Central memory CD8-positive, alpha-beta T cell (primary cell): ENCODE results near the gene GPR37L1.
"Not testable (repeated sequence)": the region's sequence is repeated elsewhere in the genome, so short reads cannot be mapped to it uniquely, and the experiment has no call there.

ENCODE experiments used
- ATAC-seq: fragments of 150-1000 bp; cut with Tn5 transposase; replicated peaks from 2 replicates; pipeline ENCODE4 v1.10.0; 2022; ENCODE audit warnings: mild to moderate bottlenecking, moderate FRiP score, moderate number of reproducible peaks; ENCODE audit not compliant: poor library complexity, severe bottlenecking; ENCODE audit errors: extremely low read depth
- DNase-seq, 2 donors: peaks; one replicate each; pipeline ENCODE4 v3.0.0; 2021; ENCODE audit warnings: low spot score in 2 of 2
- H3K27ac Mint-ChIP-seq: one replicate; pipeline ENCODE4 v1.8.0; 2022; ENCODE audit warnings: low read depth, mild to moderate bottlenecking, moderate library complexity, mixed read lengths
- H3K27me3 Mint-ChIP-seq: one replicate; pipeline ENCODE4 v1.8.0; 2022; ENCODE audit warnings: mixed read lengths
- H3K36me3 Mint-ChIP-seq: one replicate; pipeline ENCODE4 v1.8.0; 2022; ENCODE audit warnings: mild to moderate bottlenecking, moderate library complexity, mixed read lengths; ENCODE audit not compliant: insufficient read depth
- H3K4me1 Mint-ChIP-seq: one replicate; pipeline ENCODE4 v1.8.0; 2022; ENCODE audit warnings: mixed read lengths
- H3K4me3 Mint-ChIP-seq: one replicate; pipeline ENCODE4 v1.8.0; 2022; ENCODE audit warnings: mild to moderate bottlenecking, moderate library complexity, mixed read lengths
- H3K9me3 Mint-ChIP-seq: one replicate; pipeline ENCODE4 v1.8.0; 2022; ENCODE audit warnings: mixed read lengths

The GPR37L1 gene

DNA sequence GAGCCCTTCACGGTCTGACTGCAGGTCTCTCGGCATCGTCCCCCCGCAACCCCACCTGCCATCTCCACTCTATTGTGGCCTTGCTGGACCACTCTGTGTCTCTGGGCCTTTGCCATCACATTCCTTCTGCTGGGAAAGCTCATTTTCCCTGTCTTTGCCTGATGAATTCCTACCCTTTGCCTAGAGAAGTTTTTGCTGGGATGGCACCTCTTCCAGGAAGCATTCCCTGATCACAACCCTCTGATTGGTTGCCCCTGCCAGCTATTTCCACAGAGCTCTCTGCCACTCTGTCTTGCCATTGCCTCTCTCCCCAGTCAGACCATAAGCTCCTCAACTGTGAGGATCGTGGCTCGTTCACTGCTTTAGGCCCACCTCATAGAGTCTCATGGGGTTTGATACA is 28.9 kb upstream of the GPR37L1 start:
- no peaks in the 10 kb centered on the region for H3K36me3 Mint-ChIP-seq
- H3K9me3 Mint-ChIP-seq = no peaks in the 10 kb centered on the region
- peaks cover 23% of the 10 kb centered on the region for H3K27me3 Mint-ChIP-seq
- no peak overlapping the region for H3K4me3 Mint-ChIP-seq
- DNase-seq (no peak), ATAC-seq (no peak)
- no peak overlapping the region for H3K27ac Mint-ChIP-seq
- H3K4me1 Mint-ChIP-seq = no peaks in the 10 kb centered on the region

DNA sequence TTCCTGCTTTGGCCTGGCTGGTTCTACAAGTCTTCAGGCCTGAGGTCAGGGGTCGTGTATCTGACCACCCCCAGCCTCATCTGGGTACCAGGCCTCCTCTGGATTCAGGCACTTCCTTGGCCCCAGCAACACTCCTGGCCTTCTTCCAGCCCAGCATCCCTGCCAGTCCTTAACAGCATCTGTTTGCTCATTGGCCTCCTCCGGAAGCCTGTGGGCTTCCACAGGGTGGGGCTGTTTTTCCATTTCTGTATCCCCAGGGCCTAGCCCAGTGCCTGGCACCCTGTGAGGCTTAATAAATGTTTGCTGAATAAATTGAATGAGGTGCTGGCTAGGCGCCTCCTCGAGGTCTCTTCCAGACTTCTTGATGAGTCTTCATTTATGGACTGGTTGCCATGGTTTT is 21.5 kb upstream of the GPR37L1 start:
- no peaks in the 10 kb centered on the region for H3K27me3 Mint-ChIP-seq
- DNase-seq (no peak), ATAC-seq (no peak)
- no peak overlapping the region for H3K27ac Mint-ChIP-seq
- H3K4me1 Mint-ChIP-seq = no peaks in the 10 kb centered on the region
- no peaks in the 10 kb centered on the region for H3K9me3 Mint-ChIP-seq
- H3K36me3 Mint-ChIP-seq = no peaks in the 10 kb centered on the region
- no peak overlapping the region for H3K4me3 Mint-ChIP-seq

DNA sequence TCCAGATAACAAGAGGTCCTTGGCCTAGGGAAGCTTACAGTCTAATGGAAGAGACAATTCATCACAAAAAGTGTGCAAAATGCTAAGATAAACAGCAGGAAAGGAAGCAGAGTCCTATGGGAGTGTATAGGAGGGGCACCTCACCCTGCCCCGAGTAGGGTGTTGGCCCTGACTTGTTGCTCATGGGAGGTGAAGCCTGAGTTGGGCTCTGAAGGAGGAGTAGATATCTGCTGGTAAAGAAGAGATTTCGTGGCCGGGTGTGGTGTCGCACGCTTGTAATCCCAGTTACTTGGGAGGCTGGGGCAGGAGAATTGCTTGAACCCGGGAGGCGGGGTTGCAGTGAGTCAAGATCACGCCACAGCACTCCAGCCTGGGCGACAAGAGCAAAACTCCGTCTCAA is 18.6 kb upstream of the GPR37L1 start:
- no peaks in the 10 kb centered on the region for H3K36me3 Mint-ChIP-seq

DNA sequence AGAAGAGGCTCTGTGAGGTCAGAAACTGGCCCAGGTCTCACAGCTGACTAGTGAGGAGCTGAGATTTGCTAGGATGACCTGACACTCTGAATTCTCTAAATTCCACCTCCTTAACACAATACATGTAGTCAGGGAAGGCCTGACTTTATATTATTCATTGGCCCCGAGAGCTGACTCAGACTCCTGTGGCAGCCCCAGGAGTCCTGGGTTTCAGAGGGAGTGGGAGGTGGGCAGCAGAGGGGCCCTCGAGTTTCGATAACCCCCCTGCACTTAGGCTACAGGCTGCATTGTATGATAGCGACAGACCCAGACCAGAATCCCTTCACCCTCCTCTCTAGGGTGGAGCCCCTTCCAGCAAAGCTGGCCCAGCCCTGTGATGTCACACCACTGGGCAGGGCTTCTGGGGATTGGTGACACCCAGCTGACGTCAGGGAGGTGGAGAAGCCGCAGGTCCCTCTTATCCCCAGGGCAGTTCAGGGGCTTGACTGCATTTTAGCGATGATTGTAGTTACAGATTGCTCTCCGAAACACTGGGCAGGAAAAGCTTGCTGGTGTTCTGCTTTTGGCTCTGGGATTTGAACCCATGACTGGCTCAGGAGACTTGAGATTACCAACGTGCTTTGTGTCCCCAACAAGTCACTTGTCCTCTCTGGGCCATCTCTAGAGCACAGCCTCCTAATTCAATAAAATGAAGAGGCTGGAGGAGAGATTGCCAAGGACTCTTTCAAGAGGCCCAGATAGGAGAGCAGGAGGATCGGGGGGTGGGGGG is 17.0 kb upstream of the GPR37L1 start:
- no peak for ATAC-seq
- H3K27me3 Mint-ChIP-seq = no peaks in the 10 kb centered on the region

More for the DNA sequence above, 18.6 kb upstream of the GPR37L1 start:
- no peaks in the 10 kb centered on the region for H3K27me3 Mint-ChIP-seq
- no peaks in the 10 kb centered on the region for H3K4me1 Mint-ChIP-seq
- DNase-seq (no peak), ATAC-seq (no peak)
- no peaks in the 10 kb centered on the region for H3K9me3 Mint-ChIP-seq
- H3K27ac Mint-ChIP-seq = no peak overlapping the region
- no peak overlapping the region for H3K4me3 Mint-ChIP-seq

DNA sequence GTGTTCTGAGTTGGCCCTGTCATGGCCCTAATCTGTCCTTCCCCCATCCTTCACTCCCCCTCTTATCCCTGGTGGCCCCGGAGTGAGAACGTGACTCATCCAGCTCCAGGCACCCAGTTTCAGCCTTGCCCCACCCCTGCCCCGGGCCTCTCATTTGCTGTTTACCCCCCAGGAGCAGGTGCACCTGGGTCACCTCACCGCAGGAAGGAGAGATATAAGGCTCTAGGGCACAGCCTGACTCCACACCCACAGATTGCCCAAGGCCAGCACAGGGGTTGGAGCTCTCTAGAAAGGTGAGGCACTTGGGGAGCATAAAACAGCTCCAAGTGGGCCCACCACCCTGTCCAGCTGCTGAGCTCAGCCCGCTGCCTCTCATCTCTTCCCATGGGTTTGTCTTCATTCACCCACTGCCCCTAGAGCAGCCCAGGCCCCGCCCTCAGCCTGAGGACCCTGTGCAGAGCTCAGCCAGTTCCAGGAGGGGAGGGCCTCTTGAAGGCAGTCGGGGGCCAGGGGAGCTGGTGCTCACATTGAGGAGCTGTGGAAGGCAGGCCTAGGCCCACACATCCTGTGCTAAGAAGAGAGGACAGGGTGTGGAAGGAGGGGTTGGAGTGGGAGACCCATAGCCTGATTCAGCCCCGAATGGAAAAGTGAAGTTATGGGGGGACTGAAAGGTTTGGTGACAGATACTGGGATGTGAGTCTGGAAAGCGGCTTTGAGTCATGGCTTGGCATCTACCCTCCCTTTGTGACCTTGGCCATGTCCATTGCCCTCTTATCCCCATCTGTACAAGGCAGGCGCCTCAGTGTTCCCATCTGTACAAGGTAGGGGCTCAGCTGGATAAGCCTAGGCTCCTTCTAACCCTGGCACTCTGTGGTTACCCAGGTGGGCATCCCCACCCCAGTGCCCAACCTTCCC is 16.1 kb upstream of the GPR37L1 start:
- ATAC-seq (no peak), DNase-seq (no peak)
- Mint-ChIP-seq H3K4me3 (no peak overlapping the region), H3K27ac (no peak overlapping the region), H3K36me3 (no peaks in the 10 kb centered on the region), H3K4me1 (no peaks in the 10 kb centered on the region), H3K9me3 (no peaks in the 10 kb centered on the region), H3K27me3 (no peaks in the 10 kb centered on the region)

More for the DNA sequence above, 17.0 kb upstream of the GPR37L1 start:
- no peak for DNase-seq
- Mint-ChIP-seq H3K9me3 (no peaks in the 10 kb centered on the region), H3K4me3 (no peak overlapping the region), H3K4me1 (no peaks in the 10 kb centered on the region), H3K36me3 (no peaks in the 10 kb centered on the region), H3K27ac (no peak overlapping the region)

DNA sequence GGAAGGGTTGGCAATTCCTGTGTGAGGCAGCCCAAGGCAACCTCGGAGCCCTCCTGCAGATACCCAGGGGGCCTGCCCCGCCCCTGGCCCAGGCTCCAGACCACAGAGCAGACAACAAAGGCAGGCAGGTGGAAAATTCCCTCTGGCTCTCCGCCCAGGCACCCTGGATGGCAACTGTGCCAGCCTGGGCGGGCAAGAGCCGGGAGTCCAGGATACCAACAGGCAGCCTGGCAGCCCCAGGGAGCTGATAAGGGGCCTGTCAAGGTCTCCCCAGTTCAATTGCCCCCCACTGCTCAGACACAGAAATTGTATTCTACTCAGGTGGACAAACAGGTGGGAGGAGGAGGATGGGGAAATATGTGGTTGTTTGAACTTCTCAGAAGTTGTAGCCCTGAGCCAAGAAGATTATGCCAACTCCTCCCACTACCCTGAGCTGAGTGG is 15.4 kb upstream of the GPR37L1 start:
- no peak for DNase-seq
- no peak overlapping the region for H3K27ac Mint-ChIP-seq
- no peak overlapping the region for H3K4me3 Mint-ChIP-seq
- no peaks in the 10 kb centered on the region for H3K4me1 Mint-ChIP-seq
- H3K36me3 Mint-ChIP-seq = no peaks in the 10 kb centered on the region
- H3K27me3 Mint-ChIP-seq = no peaks in the 10 kb centered on the region
- no peaks in the 10 kb centered on the region for H3K9me3 Mint-ChIP-seq
- ATAC-seq = no peak

DNA sequence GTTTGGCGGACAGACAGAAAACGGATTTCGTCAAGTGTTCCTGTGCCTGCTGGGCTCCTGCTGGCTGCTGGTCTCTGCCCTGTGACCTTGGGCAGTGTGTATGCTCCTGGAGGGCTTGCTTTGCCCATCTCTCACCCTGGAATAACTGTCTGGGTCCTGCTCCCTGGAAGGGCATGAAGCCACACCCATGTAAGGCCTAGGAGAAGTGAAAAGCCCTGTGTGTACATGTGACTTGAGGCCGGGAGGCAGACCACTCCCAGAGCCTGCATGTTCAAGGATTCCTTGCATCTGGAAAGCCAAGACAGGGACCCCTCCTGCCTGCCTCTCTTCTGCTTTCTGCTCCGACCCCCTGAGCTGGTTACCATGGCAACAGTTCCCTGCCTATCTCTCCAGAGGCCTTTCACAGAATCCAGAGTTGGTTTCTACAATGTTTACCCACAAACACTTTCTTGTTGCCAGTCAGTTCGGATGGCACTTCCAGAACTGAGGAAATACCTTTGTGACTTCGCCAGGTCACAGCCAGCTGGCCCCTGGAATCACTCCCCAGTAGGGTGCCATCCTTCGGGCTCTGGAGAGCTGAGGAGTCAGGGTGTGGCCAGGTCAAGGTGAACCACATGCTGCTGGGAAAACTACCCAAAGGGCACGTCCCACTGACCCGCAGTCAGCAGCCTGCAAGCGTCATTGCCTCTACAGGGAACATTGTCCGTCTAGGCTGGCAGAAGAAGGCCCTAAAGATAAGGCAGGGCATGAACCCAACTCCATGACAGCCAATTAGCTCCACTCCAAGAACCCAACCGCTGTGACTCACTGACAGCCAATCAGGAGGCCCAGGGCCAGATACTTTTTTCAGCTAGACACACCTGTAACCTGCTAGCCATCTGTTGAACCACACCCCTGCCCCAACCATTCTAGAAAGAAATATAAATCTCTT is 14.7 kb upstream of the GPR37L1 start:
- ATAC-seq = no peak
- Mint-ChIP-seq H3K27ac (no peak overlapping the region), H3K9me3 (no peaks in the 10 kb centered on the region), H3K27me3 (no peaks in the 10 kb centered on the region), H3K4me1 (no peaks in the 10 kb centered on the region), H3K36me3 (no peaks in the 10 kb centered on the region), H3K4me3 (no peak overlapping the region)
- no peak for DNase-seq

DNA sequence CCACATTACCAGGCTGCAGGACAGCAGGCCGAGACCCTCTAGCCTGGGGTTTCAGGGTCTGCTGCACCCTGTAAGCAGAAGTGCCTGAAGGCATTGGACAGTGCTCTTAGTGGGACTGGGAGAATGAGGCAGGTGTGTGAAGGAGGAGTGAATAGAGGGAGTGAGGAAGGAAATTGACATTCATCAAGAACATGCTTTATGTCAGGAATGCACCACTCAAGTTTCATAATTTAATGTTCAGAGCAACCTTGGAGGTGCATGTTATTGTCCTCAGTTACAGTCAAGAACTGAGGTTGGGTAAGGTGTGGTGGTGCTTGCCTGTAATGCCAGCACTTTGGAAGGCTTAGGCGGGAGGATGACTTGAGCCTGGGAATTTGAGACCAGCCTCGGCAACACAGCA is 11.7 kb upstream of the GPR37L1 start:
- no peaks in the 10 kb centered on the region for H3K4me1 Mint-ChIP-seq
- no peak for ATAC-seq

DNA sequence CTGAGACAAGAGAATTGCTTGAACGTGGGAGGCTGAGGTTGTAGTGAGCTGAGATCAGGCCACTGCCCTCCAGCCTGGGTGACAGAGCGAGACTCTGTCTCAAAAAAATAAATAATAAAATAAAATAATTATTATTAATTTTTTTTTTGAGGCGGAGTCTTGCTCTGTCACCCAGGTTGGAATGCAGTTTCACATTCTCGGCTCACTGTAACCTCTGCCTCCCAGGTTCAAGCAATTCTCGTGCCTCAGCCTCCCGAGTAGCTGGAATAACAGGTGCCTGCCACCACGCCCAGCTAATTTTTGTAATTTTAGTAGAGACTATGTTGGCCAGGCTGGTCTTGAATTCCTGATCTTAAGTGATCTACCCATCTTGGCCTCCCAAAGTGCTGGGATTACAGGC is 11.1 kb upstream of the GPR37L1 start:
- H3K4me1 Mint-ChIP-seq, ATAC-seq, H3K9me3 Mint-ChIP-seq, H3K27me3 Mint-ChIP-seq, DNase-seq, H3K36me3 Mint-ChIP-seq, H3K4me3 Mint-ChIP-seq, H3K27ac Mint-ChIP-seq: not testable (repeated sequence)

More for the DNA sequence above, 11.7 kb upstream of the GPR37L1 start:
- Mint-ChIP-seq H3K27ac (no peak overlapping the region), H3K27me3 (no peaks in the 10 kb centered on the region), H3K9me3 (no peaks in the 10 kb centered on the region), H3K36me3 (no peaks in the 10 kb centered on the region), H3K4me3 (no peak overlapping the region)
- DNase-seq = no peak

DNA sequence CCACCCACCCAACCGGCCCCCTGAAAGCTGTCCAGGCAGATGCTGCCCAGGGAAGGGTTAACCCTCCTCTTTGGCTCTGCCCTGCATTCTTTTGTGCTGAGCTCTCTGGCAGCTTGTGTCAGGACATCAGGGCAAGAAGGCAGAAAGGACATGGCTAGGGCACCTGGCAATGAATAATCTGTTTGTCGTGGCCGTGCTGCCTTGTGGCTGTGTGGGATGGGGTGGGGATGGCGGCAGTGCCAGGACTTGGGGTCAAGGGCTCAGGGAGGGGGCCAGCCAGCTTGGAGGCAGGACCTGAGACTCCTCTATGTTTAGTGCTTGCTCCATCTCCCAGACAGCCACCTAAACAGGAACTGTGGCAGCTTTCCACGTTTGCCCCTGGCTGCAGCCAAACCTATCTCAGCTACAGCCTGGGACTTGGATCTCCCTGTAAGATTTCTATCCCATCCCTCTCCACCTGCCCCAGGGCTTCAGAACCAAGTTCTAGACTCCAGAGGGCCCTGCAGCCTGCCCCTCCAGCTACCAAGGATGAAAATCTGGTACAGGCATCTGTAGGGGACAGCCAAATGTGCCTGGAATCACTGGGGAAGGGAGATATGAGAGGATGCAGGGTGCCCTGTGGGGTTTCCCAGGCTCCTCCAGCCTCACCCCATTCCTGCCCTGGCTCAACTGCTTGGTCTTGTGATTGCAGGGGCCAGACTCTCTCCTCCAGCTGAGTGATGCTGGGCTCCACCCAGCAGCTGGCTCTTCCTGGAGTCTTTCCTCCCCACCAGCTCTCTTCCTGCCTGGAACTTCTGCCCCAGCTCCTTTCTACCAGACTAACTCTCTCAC is 9.6 kb upstream of the GPR37L1 start:
- Mint-ChIP-seq H3K36me3 (no peaks in the 10 kb centered on the region), H3K9me3 (no peaks in the 10 kb centered on the region), H3K4me1 (no peaks in the 10 kb centered on the region), H3K27me3 (no peaks in the 10 kb centered on the region), H3K27ac (no peak overlapping the region), H3K4me3 (no peak overlapping the region)
- DNase-seq = no peak
- ATAC-seq = no peak

DNA sequence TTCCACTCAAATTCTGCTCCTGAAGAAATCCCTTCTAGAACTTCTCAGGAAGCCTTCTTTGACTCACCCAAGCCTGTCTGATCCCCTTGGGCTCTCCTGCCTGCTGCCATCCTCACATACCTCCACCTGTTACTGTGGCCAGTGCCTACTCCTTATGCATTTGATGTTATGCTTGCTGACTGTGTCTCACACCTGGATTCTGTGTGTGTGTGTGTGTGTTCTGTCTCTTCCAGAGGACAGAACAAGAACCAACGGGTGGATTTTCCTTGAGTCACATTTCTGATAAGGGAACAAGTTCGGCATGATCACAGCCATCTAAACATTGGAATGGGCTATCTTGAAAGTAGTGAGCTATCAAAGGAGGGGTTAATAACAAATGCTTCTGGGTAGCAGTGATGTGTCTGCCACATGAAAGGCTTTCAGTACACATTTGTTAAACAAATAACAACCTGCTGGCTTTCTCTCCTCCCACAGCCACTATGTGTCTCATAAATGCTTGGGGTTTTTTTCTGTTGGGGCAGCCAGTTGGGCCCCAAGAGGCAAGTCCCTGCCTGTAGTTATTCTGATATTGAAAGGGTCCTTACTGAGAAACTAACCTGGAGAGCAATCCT is 8.9 kb upstream of the GPR37L1 start:
- no peak for DNase-seq
- H3K27ac Mint-ChIP-seq = no peak overlapping the region
- no peaks in the 10 kb centered on the region for H3K36me3 Mint-ChIP-seq
- ATAC-seq = no peak
- H3K27me3 Mint-ChIP-seq = no peaks in the 10 kb centered on the region
- H3K4me1 Mint-ChIP-seq = no peaks in the 10 kb centered on the region
- H3K4me3 Mint-ChIP-seq = no peak overlapping the region
- H3K9me3 Mint-ChIP-seq = no peaks in the 10 kb centered on the region
